Activated CD4-positive, CD25-positive, alpha-beta regulatory T cell (primary cell): ENCODE measurements around the gene HIVEP1.

Source experiments
- DNase-seq, 4 experiments: peaks; one replicate each; lab custom pipeline; 2025; lab: John Stamatoyannopoulos, UW

HIVEP1 gene

GRCh38 chr6:12020187-12020791 lies 8.2 kb downstream of the HIVEP1 start:
- DNase-seq = no peak

- no peak for DNase-seq
Measured at GRCh38 chr6:12022481-12022880, 10.4 kb downstream of the HIVEP1 start.

GRCh38 chr6:12022953-12023388 lies 10.9 kb downstream of the HIVEP1 start:
- no peak for DNase-seq

GRCh38 chr6:12024216-12024615 lies 12.1 kb downstream of the HIVEP1 start:
- DNase-seq = no peak

- DNase-seq = no peak
Measured at GRCh38 chr6:12024699-12025434, 12.8 kb downstream of the HIVEP1 start.

GRCh38 chr6:12026120-12026519 lies 14.0 kb downstream of the HIVEP1 start:
- no peak for DNase-seq

- no peak for DNase-seq
Measured at GRCh38 chr6:12026833-12027232, 14.7 kb downstream of the HIVEP1 start.

- no peak for DNase-seq
Measured at GRCh38 chr6:12028213-12028612, 16.1 kb downstream of the HIVEP1 start.

GRCh38 chr6:12029979-12030737 lies 18.0 kb downstream of the HIVEP1 start:
- no peak for DNase-seq

- DNase-seq = no peak
Measured at GRCh38 chr6:12030993-12031550, 19.0 kb downstream of the HIVEP1 start.

- DNase-seq = no peak
Measured at GRCh38 chr6:12032783-12033573, 20.9 kb downstream of the HIVEP1 start.

GRCh38 chr6:12033770-12034169 lies 21.7 kb downstream of the HIVEP1 start:
- DNase-seq = no peak

- DNase-seq = no peak
Measured at GRCh38 chr6:12034349-12034748, 22.2 kb downstream of the HIVEP1 start.

- no peak for DNase-seq
Measured at GRCh38 chr6:12034837-12035236, 22.7 kb downstream of the HIVEP1 start.

- DNase-seq = no peak
Measured at GRCh38 chr6:12036766-12037165, 24.7 kb downstream of the HIVEP1 start.

GRCh38 chr6:12037798-12038197 lies 25.7 kb downstream of the HIVEP1 start:
- no peak for DNase-seq

- no peak for DNase-seq
Measured at GRCh38 chr6:12039540-12040459, 27.7 kb downstream of the HIVEP1 start.

- DNase-seq = no peak
Measured at GRCh38 chr6:12047304-12047703, 35.2 kb downstream of the HIVEP1 start.

- DNase-seq = no peak
Measured at GRCh38 chr6:12047792-12048432, 35.8 kb downstream of the HIVEP1 start.

GRCh38 chr6:12048609-12049008 lies 36.5 kb downstream of the HIVEP1 start:
- no peak for DNase-seq
